HEK293 (cell line): ENCODE measurements around the gene TMEM184B.
A peak's percentile ranks its signal among the peaks of the same experiment; 100 is the strongest.

Experiments used
- CTCF ChIA-PET: fragments of 350-600 bp; formaldehyde crosslinking; extraction: SDS; loops from one replicate; lab custom pipeline; 2021; ENCODE audit warnings: antibody characterized with exemption; lab: Yijun Ruan, JAX
- POLR2A ChIA-PET: fragments of 300-600 bp; formaldehyde crosslinking; extraction: SDS; loops from one replicate; lab custom pipeline; 2020; ENCODE audit warnings: antibody characterized with exemption, inconsistent platforms; lab: Yijun Ruan, JAX
- H3K27ac ChIP-seq: fragments of 200-500 bp; sonication (Bioruptor generic); 2 replicates; pipeline ENCODE4 v1.5.1; 2014; ENCODE audit warnings: low read depth, low read length, control low read depth, inconsistent platforms; ENCODE audit errors: extremely low read depth
- H3K36me3 ChIP-seq, 2 experiments: fragments of 200-500 bp in 1 of 2; sonication (Bioruptor generic) in 1 of 2; 1 replicate in 1 of 2; 2 replicates in 1 of 2; pipeline ENCODE4 v1.5.1; 2014 to 2017; ENCODE audit warnings: inconsistent platforms in 2 of 2, low read length in 2 of 2; ENCODE audit not compliant: control insufficient read depth in 2 of 2, insufficient read depth in 1 of 2
- H3K4me1 ChIP-seq: fragments of 200-500 bp; sonication (Bioruptor generic); 2 replicates; pipeline ENCODE4 v1.5.1; 2014; ENCODE audit warnings: mild to moderate bottlenecking, low read length, inconsistent platforms; ENCODE audit not compliant: control insufficient read depth, insufficient read depth
- H3K4me3 ChIP-seq: 2 replicates; pipeline ENCODE4 v1.5.1; 2011; ENCODE audit warnings: low read depth, mild to moderate bottlenecking, control low read depth, low read length, moderate library complexity
- H3K9me3 ChIP-seq: fragments of 200-500 bp; sonication (Bioruptor generic); 2 replicates; pipeline ENCODE4 v1.5.1; 2014; ENCODE audit warnings: low read depth, low read length, inconsistent platforms; ENCODE audit not compliant: control insufficient read depth, insufficient read depth
- AEBP2 ChIP-seq: fragments of 450-650 bp; formaldehyde crosslinking; IDR thresholded peaks from 2 replicates; pipeline ENCODE4 v1.5.1; 2016; ENCODE audit warnings: missing biosample characterization, missing genetic modification characterization, borderline replicate concordance
- INSM2 ChIP-seq: fragments of 450-650 bp; formaldehyde crosslinking; IDR thresholded peaks from 2 replicates; pipeline ENCODE4 v1.5.1; 2016; ENCODE audit warnings: missing biosample characterization, missing genetic modification characterization
- KLF1 ChIP-seq: fragments of 450-650 bp; formaldehyde crosslinking; IDR thresholded peaks from 2 replicates; pipeline ENCODE4 v1.5.1; 2016; ENCODE audit warnings: missing biosample characterization, missing genetic modification characterization
- KLF17 ChIP-seq: fragments of 450-650 bp; formaldehyde crosslinking; IDR thresholded peaks from 2 replicates; pipeline ENCODE4 v1.5.1; 2016; ENCODE audit warnings: missing biosample characterization, missing genetic modification characterization
- WT1 ChIP-seq: fragments of 450-650 bp; formaldehyde crosslinking; IDR thresholded peaks from 2 replicates; pipeline ENCODE4 v1.5.1; 2016; ENCODE audit warnings: missing biosample characterization, missing genetic modification characterization
- ZBTB20 ChIP-seq: fragments of 450-650 bp; formaldehyde crosslinking; IDR thresholded peaks from 2 replicates; pipeline ENCODE4 v1.5.1; 2016; ENCODE audit warnings: missing biosample characterization, missing genetic modification characterization
- ZNF121 ChIP-seq: fragments of 450-650 bp; formaldehyde crosslinking; IDR thresholded peaks from 2 replicates; pipeline ENCODE4 v1.5.1; 2016; ENCODE audit warnings: missing biosample characterization, missing genetic modification characterization
- ZNF248 ChIP-seq: fragments of 450-650 bp; formaldehyde crosslinking; IDR thresholded peaks from 2 replicates; pipeline ENCODE4 v1.5.1; 2017; ENCODE audit warnings: missing biosample characterization, missing genetic modification characterization
- ZNF266 ChIP-seq: fragments of 450-650 bp; formaldehyde crosslinking; IDR thresholded peaks from 2 replicates; pipeline ENCODE4 v1.5.1; 2016; ENCODE audit warnings: missing biosample characterization, missing genetic modification characterization, low read depth
- ZNF335 ChIP-seq: fragments of 450-650 bp; formaldehyde crosslinking; conservative IDR thresholded peaks from 2 replicates; pipeline ENCODE4 v1.5.1; 2016; ENCODE audit warnings: missing biosample characterization, missing genetic modification characterization
- ZNF341 ChIP-seq: fragments of 450-650 bp; formaldehyde crosslinking; IDR thresholded peaks from 2 replicates; pipeline ENCODE4; 2016; ENCODE audit warnings: low read depth, missing biosample characterization, missing genetic modification characterization
- ZNF394 ChIP-seq: fragments of 450-650 bp; formaldehyde crosslinking; IDR thresholded peaks from 2 replicates; pipeline ENCODE4 v1.5.1; 2016; ENCODE audit warnings: missing biosample characterization, missing genetic modification characterization, mild to moderate bottlenecking, moderate library complexity, borderline replicate concordance
- ZNF416 ChIP-seq: fragments of 450-650 bp; formaldehyde crosslinking; IDR thresholded peaks from 2 replicates; pipeline ENCODE4 v1.5.1; 2016; ENCODE audit warnings: missing biosample characterization, missing genetic modification characterization
- ZNF488 ChIP-seq: fragments of 450-650 bp; formaldehyde crosslinking; IDR thresholded peaks from 2 replicates; pipeline ENCODE4 v1.5.1; 2016; ENCODE audit warnings: missing biosample characterization, missing genetic modification characterization
- ZNF664 ChIP-seq: fragments of 450-650 bp; formaldehyde crosslinking; IDR thresholded peaks from 2 replicates; pipeline ENCODE4 v1.5.1; 2016; ENCODE audit warnings: missing biosample characterization, missing genetic modification characterization
- TF ChIP-seq, protein P1 (sequence below): fragments of 450-650 bp; formaldehyde crosslinking; IDR thresholded peaks from 2 replicates; pipeline ENCODE4 v1.5.1; 2016; ENCODE audit warnings: missing biosample characterization, missing genetic modification characterization

The TMEM184B gene

GRCh38 chr22:38320605-38321402, 48.0 kb upstream of the TMEM184B start:
- TF ChIP-seq ZNF341: peak; percentile 80
- no peak for TF ChIP-seq ZNF266 (tag by site-specific recombination)
- peak; percentile 81 for TF ChIP-seq ZNF121
- no peaks in the 10 kb centered on the region for H3K36me3 ChIP-seq
- H3K4me1 ChIP-seq: peaks cover 2% of the 10 kb centered on the region; the same call in 1 of the 2 replicates
- H3K9me3 ChIP-seq: no peaks in the 10 kb centered on the region
- CTCF ChIA-PET: interaction anchor here (0.6 to 1.6 kb wide), 2 partner anchors 19 to 269 kb away, joined by 3 to 5 read pairs; no protein-coding TSS in a partner anchor
- no peak overlapping the region for H3K4me3 ChIP-seq
- POLR2A ChIA-PET: interaction anchor here (0.6 kb wide), 1 partner anchor 15 kb away, joined by 3 read pairs; no protein-coding TSS in a partner anchor
- no peak overlapping the region for H3K27ac ChIP-seq

GRCh38 chr22:38318792-38319773, 46.3 kb upstream of the TMEM184B start:
- Histone ChIP-seq H3K4me3 (no peak overlapping the region), H3K4me1 (peaks cover 11% of the 10 kb centered on the region), H3K27ac (peak overlapping the region; percentile 100; the same call in 1 of the 2 replicates), H3K9me3 (no peaks in the 10 kb centered on the region)
- CTCF ChIA-PET: interaction anchor here (1.0 kb wide), 1 partner anchor 363 kb away, joined by 3 read pairs; the partner anchor contains the start of gene TOMM22
- TF ChIP-seq ZNF488 (tag by site-specific recombination) (no peak), AEBP2 (no peak), KLF17 (tag by site-specific recombination) (no peak), WT1 (peak; percentile 70), KLF1 (tag by site-specific recombination) (peak; percentile 31; the same call in 1 of the 2 replicates), ZBTB20 (tag by site-specific recombination) (peak; percentile 59), ZNF416 (tag by site-specific recombination) (no peak), ZNF664 (tag by site-specific recombination) (peak; percentile 92), ZNF335 (tag by site-specific recombination) (0 out of 2 replicates have a peak, but pooled peaks have one; percentile 9), ZNF394 (tag by site-specific recombination) (no peak), INSM2 (tag by site-specific recombination) (no peak), ZNF248 (no peak)
- TF ChIP-seq, protein P1, sequence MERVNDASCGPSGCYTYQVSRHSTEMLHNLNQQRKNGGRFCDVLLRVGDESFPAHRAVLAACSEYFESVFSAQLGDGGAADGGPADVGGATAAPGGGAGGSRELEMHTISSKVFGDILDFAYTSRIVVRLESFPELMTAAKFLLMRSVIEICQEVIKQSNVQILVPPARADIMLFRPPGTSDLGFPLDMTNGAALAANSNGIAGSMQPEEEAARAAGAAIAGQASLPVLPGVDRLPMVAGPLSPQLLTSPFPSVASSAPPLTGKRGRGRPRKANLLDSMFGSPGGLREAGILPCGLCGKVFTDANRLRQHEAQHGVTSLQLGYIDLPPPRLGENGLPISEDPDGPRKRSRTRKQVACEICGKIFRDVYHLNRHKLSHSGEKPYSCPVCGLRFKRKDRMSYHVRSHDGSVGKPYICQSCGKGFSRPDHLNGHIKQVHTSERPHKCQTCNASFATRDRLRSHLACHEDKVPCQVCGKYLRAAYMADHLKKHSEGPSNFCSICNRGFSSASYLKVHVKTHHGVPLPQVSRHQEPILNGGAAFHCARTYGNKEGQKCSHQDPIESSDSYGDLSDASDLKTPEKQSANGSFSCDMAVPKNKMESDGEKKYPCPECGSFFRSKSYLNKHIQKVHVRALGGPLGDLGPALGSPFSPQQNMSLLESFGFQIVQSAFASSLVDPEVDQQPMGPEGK (tag by site-specific recombination): 0 out of 2 replicates have a peak, but pooled peaks have one; percentile 8
- TF ChIP-seq, all 188 proteins: peak for 6
- POLR2A ChIA-PET: interaction anchor here (0.7 to 2.1 kb wide), 5 partner anchors 13 to 82 kb away, joined by 3 to 7 read pairs (median 4); no protein-coding TSS in a partner anchor
- peaks cover 0 to 14% of the 10 kb centered on the region in 2 experiments; a peak in 1 of 3 replicates for H3K36me3 ChIP-seq
